ENCODE data around the gene EVC.

Gene EVC

DNA sequence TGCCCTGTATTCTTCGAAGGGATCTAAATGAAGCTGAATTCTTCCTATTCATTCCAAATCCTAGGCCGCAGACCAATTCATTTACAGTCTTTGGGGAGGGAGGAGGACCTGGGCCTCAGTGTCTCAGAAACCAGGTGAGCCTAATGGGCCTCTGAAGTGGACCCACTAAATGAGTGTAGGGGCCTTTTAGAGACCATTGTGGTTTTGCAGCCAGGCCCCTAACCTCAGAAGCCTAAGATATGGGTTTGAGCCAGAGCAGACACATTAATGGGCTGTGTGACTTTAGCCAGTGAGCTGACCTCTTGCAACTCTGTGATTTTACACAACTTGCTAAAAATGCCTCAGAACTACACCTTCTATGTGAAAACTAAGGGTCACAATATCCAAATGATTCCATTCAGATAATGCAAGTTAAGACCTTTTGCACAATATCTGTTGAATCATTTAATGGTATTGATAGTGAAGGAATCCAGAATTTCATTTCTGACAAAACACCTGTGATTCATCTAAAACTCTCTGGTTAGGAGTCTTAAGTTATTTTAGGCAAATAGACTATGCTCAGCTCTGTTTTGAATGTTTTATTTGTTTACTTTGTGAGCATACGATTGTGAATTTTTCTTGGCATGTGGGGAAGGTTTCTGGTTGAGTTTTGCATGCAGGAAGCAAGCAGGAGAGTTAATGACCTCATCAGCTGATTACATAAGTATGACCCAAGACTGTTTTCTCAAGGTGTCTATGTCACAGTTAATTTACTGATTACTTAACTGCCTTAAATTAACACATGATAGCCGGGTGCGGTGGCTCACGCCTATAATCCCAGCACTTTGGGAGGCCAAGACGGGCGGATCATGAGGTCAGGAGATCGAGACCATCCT, 75.0 kb downstream of the EVC start:
- Histone ChIP-seq H2AFZ (ENCODE audit: low read depth, low read length) (no peak overlapping the region), H3K79me2 (ENCODE audit: low read length) (no peaks in the 10 kb centered on the region), H4K20me1 (ENCODE audit: insufficient read depth, low read length) (0 out of 2 replicates have a peak, but pooled peaks cover 3% of the 10 kb centered on the region), H3K9ac (ENCODE audit: low read length) (no peak overlapping the region), H3K4me2 (ENCODE audit: low read length) (no peak overlapping the region), H3K36me3 (replicated peaks; ENCODE audit: low read depth, low read length) (peaks cover 24% of the 10 kb centered on the region), H3K4me3 (ENCODE audit: low read length) (no peak overlapping the region), H3K27me3 (ENCODE audit: low read depth, low read length) (no peaks in the 10 kb centered on the region), H3K4me1 (ENCODE audit: low read length) (peaks cover 7% of the 10 kb centered on the region), H3K27ac (ENCODE audit: low read length) (no peak overlapping the region), H3K9me3 (ENCODE audit: insufficient read depth, low read length) (no peaks in the 10 kb centered on the region)
- no peak for TF ChIP-seq CTCF (IDR thresholded peaks at IDR 0.05; ENCODE audit: low read depth, low read length)
- no peak for TF ChIP-seq EZH2phosphoT487 (IDR thresholded peaks at IDR 0.05; ENCODE audit: low read depth)

GRCh38 chr4:5787311-5787710, 76.3 kb downstream of the EVC start:
- TF ChIP-seq CTCF (IDR thresholded peaks at IDR 0.05; ENCODE audit: low read depth, low read length), result no peak
- TF ChIP-seq EZH2phosphoT487 (IDR thresholded peaks at IDR 0.05; ENCODE audit: low read depth), result no peak
- no peak overlapping the region for H3K9ac ChIP-seq (ENCODE audit: low read length)
- H3K79me2 ChIP-seq (ENCODE audit: low read length), result no peaks in the 10 kb centered on the region
- H3K36me3 ChIP-seq (replicated peaks; ENCODE audit: low read depth, low read length), result peaks cover 24% of the 10 kb centered on the region
- no peak overlapping the region for H3K4me3 ChIP-seq (ENCODE audit: low read length)
- H3K27me3 ChIP-seq (ENCODE audit: low read depth, low read length), result no peaks in the 10 kb centered on the region
- H3K4me1 ChIP-seq (ENCODE audit: low read length), result peaks cover 7% of the 10 kb centered on the region
- H3K4me2 ChIP-seq (ENCODE audit: low read length), result no peak overlapping the region
- 0 out of 2 replicates have a peak, but pooled peaks cover 3% of the 10 kb centered on the region for H4K20me1 ChIP-seq (ENCODE audit: insufficient read depth, low read length)
- H3K9me3 ChIP-seq (ENCODE audit: insufficient read depth, low read length), result no peaks in the 10 kb centered on the region
- no peak overlapping the region for H2AFZ ChIP-seq (ENCODE audit: low read depth, low read length)
- H3K27ac ChIP-seq (ENCODE audit: low read length), result no peak overlapping the region

GRCh38 chr4:5788144-5788543, 77.1 kb downstream of the EVC start:
- Histone ChIP-seq H3K27ac (ENCODE audit: low read length) (no peak overlapping the region), H3K4me3 (ENCODE audit: low read length) (no peak overlapping the region), H4K20me1 (ENCODE audit: insufficient read depth, low read length) (0 out of 2 replicates have a peak, but pooled peaks cover 3% of the 10 kb centered on the region), H3K9ac (ENCODE audit: low read length) (no peak overlapping the region), H3K4me1 (ENCODE audit: low read length) (peaks cover 7% of the 10 kb centered on the region), H3K36me3 (replicated peaks; ENCODE audit: low read depth, low read length) (peaks cover 24% of the 10 kb centered on the region), H3K27me3 (ENCODE audit: low read depth, low read length) (no peaks in the 10 kb centered on the region), H3K79me2 (ENCODE audit: low read length) (no peaks in the 10 kb centered on the region), H2AFZ (ENCODE audit: low read depth, low read length) (no peak overlapping the region), H3K9me3 (ENCODE audit: insufficient read depth, low read length) (no peaks in the 10 kb centered on the region), H3K4me2 (ENCODE audit: low read length) (no peak overlapping the region)
- TF ChIP-seq EZH2phosphoT487 (IDR thresholded peaks at IDR 0.05; ENCODE audit: low read depth), result no peak
- no peak for TF ChIP-seq CTCF (IDR thresholded peaks at IDR 0.05; ENCODE audit: low read depth, low read length)

DNA sequence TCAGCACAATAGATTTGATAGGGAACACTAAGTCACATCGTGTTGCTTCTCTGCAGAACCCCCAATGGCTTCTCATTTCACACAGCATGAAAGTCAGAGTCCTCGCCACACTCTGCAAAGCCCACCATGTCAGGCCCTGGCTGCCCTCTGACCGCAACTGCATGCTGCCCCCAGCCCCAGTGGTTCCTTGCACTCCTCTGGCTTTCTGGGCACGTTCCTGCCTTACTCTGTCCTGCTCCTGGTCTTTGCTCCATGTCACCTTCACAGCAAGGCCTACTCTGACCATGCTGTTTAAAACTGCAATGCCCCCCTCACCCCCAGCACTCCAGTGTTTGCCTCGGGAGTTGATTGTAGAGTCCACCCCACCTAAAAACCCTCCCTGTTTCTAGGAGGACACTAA, 78.1 kb downstream of the EVC start:
- TF ChIP-seq CTCF (IDR thresholded peaks at IDR 0.05; ENCODE audit: low read depth, low read length), result no peak
- no peak for TF ChIP-seq EZH2phosphoT487 (IDR thresholded peaks at IDR 0.05; ENCODE audit: low read depth)
- Histone ChIP-seq H3K27ac (ENCODE audit: low read length) (no peak overlapping the region), H3K4me2 (ENCODE audit: low read length) (no peak overlapping the region), H2AFZ (ENCODE audit: low read depth, low read length) (no peak overlapping the region), H3K4me3 (ENCODE audit: low read length) (no peak overlapping the region), H3K4me1 (ENCODE audit: low read length) (peaks cover 7% of the 10 kb centered on the region), H3K27me3 (ENCODE audit: low read depth, low read length) (no peaks in the 10 kb centered on the region), H3K79me2 (ENCODE audit: low read length) (no peaks in the 10 kb centered on the region), H3K9me3 (ENCODE audit: insufficient read depth, low read length) (no peaks in the 10 kb centered on the region), H4K20me1 (ENCODE audit: insufficient read depth, low read length) (0 out of 2 replicates have a peak, but pooled peaks cover 3% of the 10 kb centered on the region), H3K9ac (ENCODE audit: low read length) (no peak overlapping the region), H3K36me3 (replicated peaks; ENCODE audit: low read depth, low read length) (peaks cover 24% of the 10 kb centered on the region)

All from OCI-LY3 (cell line).